NK-92 (cell line): ENCODE data around the gene KLHL40.

Source experiments
- DNase-seq: peaks from one replicate; lab custom pipeline; 2025; ENCODE audit not compliant: unreplicated experiment; lab: John Stamatoyannopoulos, UW

KLHL40 gene

DNA sequence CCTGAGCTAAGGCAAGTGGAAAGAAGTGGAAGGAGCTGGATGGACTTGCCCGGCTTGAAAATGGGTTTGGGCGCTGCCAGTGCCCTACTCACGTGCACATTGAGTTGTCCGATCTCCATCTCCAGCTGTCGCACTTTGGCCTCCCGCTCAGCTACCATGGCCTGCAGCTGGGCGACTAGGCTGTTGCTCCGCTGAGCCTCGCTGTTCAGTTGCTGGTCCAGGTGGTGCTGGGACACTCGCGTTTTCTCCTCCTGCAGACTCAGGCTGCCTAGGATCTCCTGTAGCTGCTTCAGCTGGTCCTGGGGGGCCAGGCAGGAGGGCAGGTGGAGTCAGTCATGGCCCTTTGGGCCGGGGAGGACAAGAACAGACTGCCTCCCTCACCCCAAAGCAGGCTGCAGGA lies 50.3 kb downstream of the KLHL40 start:
- no peak for DNase-seq

DNA sequence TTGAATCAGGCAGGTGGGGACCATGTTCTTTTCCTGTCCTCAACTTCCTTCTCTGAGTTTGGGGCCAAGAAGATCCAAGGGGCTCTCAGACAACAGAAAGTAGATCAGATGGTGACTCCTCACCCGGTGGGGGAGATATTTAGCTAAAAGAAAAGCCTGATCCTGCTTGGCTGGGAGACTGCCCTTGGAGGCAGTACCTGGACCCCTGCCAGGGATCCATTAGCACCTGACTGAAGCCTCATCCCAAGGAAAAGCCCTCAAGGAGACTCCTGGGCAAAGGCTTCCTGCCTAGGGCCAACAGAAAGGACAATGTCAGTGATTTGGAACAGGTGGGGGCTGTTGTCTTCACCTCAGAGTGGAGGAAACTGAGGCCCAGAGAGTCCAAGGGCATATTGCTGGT lies 50.7 kb downstream of the KLHL40 start:
- DNase-seq: no peak

DNA sequence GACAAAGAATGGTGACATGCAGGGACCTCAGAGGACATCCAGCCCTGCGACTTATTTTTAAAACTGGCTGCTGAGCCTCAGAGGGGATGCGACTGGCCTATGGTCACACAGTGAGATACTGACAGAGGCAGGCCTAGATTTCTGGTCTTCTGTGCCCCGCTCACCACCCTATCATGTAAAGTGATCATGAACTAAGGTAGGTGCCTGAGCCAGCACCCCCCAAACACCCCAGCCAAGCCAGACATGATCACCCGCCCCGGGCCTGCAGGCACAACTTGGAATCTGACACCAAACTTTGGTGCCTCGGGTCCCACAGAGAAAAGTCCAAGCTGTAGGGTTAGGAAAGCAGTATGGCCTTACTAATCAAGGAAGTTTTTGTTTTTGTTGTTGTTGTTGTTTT lies 51.2 kb downstream of the KLHL40 start:
- DNase-seq: no peak

DNA sequence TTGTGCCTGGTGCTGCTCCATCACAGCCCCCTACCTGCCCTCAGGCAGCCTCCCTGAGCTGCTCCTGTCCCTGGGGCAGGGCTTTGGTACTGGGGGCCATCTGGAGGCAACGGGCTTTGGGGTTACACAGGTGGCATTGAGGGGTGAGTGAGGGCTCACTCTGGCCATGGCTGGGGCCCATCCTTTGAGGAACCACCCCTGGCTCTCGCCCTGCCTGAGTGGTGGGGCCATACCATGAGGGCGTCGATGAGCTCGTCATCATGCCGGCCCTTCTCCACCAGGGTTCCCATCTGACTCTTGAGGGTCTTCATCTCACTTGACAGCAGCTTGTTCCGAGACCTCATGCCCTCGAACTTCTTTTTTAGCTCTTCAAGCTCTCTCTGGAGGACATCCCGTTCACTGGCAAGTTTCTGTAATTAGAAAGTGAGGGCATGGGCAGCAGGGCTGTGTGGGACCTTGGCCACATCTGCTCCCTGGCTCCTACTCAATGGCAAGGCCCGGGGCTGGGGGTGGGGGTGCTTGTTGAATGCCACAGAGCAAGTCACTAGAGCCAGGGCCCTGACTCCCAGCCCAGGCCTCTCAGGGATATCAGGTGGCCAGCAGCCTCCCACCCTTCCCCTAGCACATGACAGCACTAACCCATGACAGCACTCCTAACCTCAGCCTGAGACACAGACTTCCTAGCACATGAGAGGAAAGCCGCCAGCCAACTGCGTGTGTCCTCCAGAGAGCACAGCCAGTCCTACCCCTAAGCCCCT lies 54.2 kb downstream of the KLHL40 start:
- no peak for DNase-seq

DNA sequence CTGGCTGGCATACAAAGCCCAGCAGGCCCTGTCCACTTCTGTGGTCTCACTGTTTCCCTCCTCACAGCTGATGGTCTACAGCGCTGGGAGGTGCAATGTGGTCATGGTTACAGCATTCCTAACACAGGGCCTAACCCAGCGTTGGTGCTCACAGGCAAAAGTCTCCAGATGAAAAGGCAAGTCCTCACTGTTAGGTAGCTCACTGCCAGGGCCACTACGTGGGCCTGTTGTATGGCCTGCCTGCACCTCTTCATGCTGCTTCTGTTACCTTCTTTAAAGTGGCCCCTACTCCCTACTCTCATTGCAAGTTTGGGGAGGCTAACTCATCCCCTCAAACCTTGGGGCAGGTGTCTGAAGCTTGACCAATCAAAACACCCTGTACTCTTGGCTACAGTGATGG lies 56.5 kb downstream of the KLHL40 start:
- DNase-seq: no peak
